Prostate gland (tissue), 2 donors: ENCODE results near the gene SP6.

Experiments used
- CTCF ChIP-seq, 4 experiments: fragments of 200-600 bp in 2 of 4; fragments of 450-650 bp in 2 of 4; sonication (generic) in 2 of 4; IDR thresholded peaks; 1 replicate in 3 of 4; 2 replicates in 1 of 4; pipeline ENCODE4 v1.5.1; 2016 to 2019; ENCODE audit warnings: antibody characterized with exemption in 4 of 4, mild to moderate bottlenecking in 2 of 4, moderate library complexity in 2 of 4
- POLR2AphosphoS5 ChIP-seq: sonication (generic); formaldehyde crosslinking; IDR thresholded peaks from one replicate; pipeline ENCODE4 v1.6.1; 2017; ENCODE audit warnings: antibody characterized with exemption

- no peak for TF ChIP-seq CTCF (IDR thresholded peaks at IDR 0.05)
- no peak for TF ChIP-seq POLR2AphosphoS5
Measured at GRCh38 chr17:47830396-47831002, 20.5 kb downstream of the SP6 start.
